GM12875 (cell line): ENCODE results near the gene KCNH6.

ENCODE experiments used
- H3K4me3 ChIP-seq: one replicate; pipeline ENCODE4 v1.5.1; 2011; ENCODE audit warnings: low read depth, low read length, control low read depth
- CTCF ChIP-seq: IDR thresholded peaks from 2 replicates; pipeline ENCODE4 v1.5.1; 2011; ENCODE audit warnings: low read depth, mild to moderate bottlenecking, control low read depth, inconsistent platforms, low read length, moderate library complexity, borderline replicate concordance; ENCODE audit not compliant: insufficient read depth

The KCNH6 gene

DNA sequence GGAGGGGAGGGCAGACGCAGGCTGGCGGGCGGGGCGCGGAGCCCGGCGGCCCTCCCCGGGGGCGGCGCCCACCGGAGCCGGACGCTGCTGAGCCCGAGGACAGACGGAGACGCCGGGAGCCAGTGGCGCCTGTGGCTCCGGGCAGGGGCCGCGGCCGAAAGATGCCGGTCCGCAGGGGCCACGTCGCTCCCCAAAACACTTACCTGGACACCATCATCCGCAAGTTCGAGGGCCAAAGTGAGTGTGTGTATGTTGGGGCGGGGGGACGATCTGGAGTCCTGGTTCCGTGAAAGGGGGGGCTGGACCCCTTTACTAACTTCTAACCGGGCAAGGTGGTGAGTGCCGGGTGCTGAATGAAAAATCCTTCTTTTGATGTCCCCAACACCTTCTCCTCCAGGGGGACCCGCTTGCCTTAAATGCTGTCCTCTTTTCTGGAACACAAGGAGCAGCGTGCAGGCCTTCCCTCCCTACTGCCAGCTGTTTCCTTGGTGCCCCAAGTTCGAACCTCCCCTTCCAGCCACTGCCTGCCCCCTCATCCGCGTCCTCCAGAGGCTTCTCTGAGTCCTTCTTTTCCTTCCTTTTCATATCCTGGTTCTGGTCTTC, at the start of gene KCNH6:
KCNH6 (plus strand) TSS at position 106 of the 603 bp plus-strand sequence; CDS start at position 162, 56 bp downstream.
- TF ChIP-seq CTCF, result no peak
- no peak within 1 kb of the TSS for H3K4me3 ChIP-seq

- H3K4me3 ChIP-seq, result no peak overlapping the region
- no peak for TF ChIP-seq CTCF
Measured at GRCh38 chr17:63474174-63474573, 49.0 kb upstream of the KCNH6 start.

- H3K4me3 ChIP-seq, result no peak overlapping the region
- no peak for TF ChIP-seq CTCF
Measured at GRCh38 chr17:63474586-63475460, 48.3 kb upstream of the KCNH6 start.

DNA sequence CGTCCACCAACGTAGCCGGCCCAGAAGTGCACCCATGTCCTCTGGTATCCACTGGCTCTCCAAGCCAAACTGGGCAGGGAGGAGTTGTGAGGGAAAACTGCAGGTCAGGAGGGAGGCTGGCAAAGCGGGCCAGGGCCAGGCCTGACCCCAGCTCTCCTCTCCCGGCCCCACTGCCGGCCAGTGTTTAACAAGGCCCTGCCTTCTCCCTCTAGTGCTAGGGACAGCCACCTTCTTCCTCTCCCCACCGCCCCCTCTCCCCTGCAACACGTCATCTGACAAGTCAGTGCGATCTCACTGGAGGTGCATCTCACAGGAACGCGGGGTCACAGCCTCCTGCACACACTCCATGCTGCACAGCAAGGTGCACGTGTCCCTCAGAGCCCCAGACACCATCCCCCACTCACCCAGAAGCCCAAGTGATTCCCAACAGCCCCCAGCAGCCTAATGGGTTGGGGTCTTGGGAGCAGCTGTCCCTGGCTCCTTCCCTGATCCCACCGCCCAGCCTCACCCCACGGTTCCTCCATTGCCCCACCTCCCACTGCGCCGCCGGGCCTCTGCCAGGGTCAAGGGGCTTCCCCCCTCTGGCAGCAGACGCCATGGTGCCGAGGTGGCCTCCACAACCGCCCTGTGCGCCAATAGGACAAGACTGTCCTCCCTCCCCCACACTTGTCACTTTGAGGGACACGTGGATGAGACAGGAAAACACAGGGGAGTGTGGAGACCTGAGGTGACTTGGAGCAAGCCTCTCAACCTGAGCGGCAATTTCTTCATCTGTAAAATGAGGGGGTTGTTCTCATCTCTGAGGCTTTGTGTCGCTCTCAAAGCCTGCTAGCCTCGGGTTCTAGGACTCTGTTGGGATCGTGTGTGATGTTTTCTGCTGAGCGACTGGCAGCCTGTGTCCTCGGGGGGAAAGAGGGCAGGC, 47.4 kb upstream of the KCNH6 start:
- H3K4me3 ChIP-seq, result no peak overlapping the region
- TF ChIP-seq CTCF, result no peak

- H3K4me3 ChIP-seq, result no peak overlapping the region
Measured at GRCh38 chr17:63476459-63476853, 46.7 kb upstream of the KCNH6 start.

More at GRCh38 chr17:63476459-63476853, 46.7 kb upstream of the KCNH6 start:
- no peak for TF ChIP-seq CTCF
